Forelimb muscle (tissue), 1 donor: ENCODE measurements around the gene COQ8B. TPM values are rescaled to one million over a fixed set of nuclear protein-coding genes. Genes with fewer than 3 reads are reported as not detected.
"Not testable (repeated sequence)": the region's sequence is repeated elsewhere in the genome, so short reads cannot be mapped to it uniquely, and the experiment has no call there.

Experiments
- DNase-seq: peaks from one replicate; pipeline ENCODE4 v3.0.0-alpha.2; 2013; ENCODE audit warnings: low read depth
- polyA plus RNA-seq: library from polyadenylated mRNA; unstranded; fragments of 120-200 nt; gene quantifications from one replicate; pipeline ENCODE4 v1.2.1, GENCODE V29; 2013; ENCODE audit not compliant: insufficient read length

The COQ8B gene
- polyA plus RNA-seq, 1 donor = 18.7 TPM

DNA sequence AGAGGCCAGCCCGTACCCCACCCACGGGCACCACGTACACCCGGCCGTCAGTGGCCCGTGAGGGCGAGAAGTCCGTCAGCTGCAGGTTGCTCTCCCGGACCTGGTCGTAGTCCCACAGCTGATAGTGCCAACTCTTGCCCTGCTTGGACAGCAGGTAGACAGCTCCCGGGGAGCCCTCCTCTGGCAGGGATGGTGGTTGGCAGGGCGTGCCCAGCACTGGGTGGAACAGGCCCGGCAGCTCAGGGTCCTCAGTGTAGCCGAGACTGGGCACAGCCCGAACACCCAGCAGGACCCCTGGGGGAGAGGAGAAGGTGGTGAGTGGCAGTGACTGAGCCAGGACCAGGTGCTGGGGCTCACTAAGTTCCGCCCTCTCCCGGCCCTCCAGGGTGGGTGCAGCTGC lies 25.8 kb upstream of the COQ8B start:
- DNase-seq = no peak

DNA sequence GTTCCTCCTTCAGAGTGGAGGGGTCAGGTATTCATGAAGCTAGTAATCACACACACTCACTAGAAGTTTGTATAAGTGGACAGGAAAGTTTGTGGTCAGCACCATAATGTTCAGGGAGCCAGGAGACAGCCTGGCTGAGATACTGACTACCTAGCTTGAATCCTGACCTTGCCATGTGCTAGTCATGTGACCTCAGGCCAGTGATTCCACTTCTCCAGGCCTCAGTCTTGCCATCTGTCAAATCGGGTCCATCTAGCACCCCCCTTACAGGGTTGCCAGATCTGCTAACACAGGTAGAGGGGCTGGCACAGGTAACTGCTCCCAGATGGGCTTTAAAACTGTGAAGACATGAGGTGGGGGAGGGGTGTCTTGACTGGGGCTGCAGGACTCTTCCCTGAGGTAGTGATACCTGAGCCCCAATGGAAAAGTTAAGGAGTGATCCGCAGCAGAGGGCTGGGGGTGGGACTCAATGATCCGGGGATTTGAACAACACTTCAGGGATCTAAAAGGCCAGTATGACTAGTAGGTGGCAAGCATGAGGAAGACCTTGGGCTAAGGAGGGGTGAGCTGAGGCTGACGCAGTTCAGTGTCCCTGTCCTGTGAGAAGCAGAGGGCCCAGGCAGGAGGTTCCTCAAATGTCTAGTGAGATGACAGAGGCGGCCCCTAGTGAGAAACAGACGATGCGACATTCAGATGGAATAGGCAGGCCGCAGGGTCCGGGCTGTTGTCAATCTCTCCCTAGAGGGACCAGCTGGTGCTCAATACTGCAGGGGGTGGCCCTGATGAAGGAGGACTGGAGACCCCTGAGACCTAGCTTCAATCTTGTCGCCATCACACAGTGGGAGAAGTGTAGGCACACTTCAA lies 25.1 kb upstream of the COQ8B start:
- DNase-seq = no peak

DNA sequence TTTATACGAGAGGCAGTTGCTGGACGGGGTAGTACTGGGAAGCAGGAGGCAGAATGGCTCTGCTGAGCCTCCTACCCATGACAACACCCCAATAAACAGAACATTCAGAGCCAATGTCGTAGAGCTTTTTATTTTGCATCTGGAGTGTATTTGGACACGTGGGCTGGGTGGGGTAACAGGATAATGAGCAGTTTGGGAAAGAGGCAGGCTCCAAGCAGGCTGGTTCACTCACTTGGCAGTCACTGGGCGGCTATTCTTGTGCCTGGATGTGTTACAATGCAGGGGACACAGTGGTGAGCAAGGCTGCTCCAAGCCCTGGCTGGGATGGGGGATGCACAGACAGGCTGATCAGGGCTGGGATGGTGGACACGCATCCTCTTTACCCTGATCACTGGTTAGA lies 24.1 kb upstream of the COQ8B start:
- no peak for DNase-seq

DNA sequence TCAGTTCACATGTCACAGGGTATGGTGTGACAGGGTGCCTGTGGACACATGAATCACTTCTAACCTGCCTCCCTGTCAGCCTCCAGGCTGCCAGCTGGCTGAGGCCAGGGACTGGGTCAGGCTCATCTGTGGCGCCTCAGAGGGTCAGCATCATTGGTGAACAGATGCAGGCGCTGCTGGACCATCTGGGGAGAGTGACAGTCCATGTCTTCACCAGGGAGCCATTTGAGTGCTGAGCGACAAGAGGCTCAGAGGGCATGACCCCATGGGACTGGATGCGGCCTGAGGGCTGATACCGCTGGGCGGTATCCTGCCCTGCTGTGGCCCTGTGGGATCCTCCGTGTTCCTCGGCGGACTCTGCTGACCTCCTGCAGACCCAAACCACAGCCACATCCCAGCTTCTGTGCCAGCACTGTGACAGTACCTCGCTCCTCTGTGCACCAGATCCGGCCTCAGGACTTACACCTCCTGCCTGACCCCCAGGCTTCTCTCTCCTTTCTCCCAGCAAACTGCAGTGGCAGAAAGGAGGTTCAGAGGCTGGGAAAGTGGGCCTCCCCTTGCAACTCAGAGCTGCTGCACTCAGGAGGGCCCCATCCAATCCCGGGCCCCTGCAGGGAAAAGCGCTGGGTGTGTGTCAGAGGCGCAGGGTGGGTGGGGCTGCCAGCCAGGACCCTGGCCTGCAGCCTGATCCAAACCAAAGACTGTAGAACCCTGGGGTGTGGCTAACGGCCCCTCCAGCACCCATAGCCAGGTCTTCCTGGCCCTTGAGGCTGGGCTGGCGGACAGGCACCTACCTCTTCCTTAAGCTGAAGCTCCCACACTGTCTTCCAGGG lies 23.4 kb upstream of the COQ8B start:
- no peak for DNase-seq

DNA sequence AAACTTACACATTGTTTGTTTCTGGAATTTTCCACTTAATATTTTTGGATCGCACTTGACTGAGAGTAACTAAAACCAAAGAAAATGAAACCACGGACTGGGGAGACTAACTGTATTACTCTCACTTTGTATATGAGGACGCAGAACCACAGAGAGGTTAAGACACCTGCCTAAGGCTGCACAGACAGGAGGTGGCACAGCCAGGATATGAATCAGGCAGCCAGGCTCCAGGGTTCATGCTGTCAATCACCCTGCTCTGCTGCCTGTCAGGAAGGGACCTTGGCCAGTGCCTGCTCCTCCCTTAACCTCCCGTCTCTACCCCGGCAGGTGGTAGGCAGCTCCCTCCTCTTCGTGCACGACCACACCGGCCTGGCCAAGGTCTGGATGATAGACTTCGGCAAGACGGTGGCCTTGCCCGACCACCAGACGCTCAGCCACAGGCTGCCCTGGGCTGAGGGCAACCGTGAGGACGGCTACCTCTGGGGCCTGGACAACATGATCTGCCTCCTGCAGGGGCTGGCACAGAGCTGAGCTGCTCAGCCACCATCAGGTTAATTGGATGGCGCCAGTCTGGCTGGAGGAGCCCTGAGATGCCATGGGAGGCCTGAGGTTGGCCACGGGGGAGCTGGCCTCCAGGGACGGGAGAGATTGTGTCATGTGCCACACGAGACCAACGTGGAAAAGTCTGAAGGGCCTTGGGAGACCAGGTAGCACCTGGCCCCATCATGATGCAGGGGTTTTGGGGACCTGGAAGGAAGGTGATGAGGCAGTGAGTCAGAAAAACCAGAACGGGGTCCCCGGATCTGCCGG lies 22.5 kb upstream of the COQ8B start:
- DNase-seq = no peak

DNA sequence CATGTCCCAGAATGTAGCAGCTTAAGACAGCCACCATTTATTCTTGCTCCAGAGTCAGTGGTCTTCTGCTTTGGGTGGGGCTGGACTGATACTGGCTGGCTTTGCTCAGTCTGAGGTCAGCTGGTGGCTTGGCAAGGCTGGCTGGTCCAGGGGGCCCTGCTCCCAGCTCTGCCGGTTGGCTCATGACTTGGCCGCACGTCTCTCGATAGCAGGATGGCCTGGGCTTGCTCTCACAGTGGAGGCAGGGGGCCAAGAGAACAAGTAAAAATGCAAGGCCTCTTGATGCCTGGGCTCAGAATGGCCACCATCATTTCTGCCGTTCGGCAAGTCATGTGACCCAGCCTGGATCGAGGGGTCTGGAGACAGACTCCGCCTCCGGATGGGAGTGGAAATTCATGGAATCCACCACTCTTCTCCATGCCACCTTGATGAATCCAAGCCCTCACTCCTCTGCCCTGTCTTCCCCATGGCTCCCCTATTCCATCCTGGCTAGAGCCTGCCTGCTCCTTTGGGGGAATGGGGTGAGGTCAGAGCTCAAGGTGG lies 20.5 kb upstream of the COQ8B start:
- DNase-seq = no peak

DNA sequence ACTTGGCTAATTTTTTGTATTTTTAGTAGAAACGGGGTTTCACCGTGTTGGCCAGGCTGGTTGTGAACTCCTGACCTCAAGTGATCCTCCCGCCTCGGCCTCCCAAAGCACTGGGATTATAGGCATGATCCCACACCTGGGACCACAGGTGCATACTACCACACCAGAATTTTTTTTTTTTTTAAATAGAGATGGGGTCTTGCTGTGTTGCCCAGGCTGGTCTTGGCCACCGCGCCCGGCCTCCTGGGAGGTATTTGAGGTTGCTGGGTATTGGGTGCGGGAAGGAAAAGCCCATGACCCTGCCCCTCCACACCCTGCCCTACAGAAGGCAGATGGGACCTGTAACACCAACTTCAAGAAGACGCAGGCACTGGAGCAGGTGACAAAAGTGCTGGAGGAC lies 20.0 kb upstream of the COQ8B start:
- DNase-seq = no peak

DNA sequence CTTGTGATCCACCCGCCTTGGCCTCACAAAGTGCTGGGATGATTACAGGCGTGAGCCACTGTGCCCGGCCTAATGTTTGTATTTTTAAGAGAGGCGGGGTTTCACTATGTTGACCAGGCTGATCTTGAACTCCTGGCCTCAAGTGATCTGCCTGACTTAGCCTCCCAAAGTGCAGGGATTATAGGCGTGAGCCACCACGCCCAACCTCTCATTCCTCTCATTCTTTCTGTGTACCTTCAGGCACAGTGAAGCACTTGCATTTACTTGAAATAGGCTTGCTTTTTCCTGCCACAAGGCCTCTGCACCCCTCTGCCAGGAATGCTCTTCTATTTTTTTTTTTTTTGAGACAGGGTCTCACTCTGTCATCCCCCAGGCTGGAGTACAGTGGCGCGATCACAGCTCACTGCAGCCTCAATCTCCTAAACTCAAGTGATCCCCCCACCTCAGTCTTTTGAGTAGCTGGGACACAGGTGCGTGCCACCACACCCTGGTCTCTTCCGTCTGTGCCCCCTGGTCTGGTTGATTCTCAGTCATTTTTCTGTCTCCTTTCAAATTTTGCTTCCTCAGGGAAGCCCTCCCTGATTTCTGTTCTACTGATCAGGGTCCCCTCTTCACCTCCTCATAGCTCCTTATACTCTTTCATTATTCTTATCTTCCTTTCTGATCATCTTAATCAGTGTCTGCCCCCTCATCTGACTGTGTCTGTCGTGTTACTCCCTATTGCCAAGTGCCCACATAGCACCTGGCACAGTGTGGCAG lies 18.5 kb upstream of the COQ8B start:
- DNase-seq = no peak

DNA sequence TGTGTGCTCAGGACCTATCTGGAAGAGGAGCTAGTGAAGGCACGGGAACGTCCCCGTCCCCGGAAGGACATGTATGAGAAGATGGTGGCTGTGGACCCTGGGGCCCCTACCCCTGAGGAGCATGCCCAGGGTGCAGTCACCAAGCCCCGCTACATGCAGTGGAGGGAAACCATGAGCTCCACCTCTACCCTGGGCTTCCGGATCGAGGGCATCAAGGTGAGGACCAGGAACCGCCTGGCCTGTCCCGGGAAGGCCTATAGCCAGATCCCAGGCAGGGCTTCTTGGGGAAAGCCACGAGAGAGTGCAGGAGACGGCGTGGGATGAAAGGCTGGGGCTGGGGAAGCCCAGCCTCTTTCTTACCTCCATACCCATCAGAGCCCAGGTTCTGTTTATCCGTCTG lies 16.5 kb upstream of the COQ8B start:
- DNase-seq = no peak

DNA sequence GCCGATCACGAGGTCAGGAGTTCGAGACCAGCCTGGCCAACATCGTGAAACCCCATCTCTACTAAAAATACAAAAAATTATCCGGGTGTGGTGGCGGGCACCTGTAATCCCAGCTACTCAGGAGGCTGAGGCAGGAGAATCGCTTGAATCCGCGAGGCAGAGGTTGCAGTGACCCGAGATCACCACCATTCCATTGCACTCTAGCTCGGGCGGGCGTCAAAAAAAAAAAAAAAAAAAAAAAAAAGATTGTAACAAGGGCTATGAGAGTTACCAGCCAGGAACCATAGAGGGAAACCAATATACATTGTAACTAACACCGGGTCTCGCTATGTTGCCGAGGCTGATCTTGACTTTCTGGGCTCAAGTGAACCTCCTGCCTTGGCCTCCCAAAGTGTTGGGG lies 15.6 kb upstream of the COQ8B start:
- DNase-seq = not testable (repeated sequence)

DNA sequence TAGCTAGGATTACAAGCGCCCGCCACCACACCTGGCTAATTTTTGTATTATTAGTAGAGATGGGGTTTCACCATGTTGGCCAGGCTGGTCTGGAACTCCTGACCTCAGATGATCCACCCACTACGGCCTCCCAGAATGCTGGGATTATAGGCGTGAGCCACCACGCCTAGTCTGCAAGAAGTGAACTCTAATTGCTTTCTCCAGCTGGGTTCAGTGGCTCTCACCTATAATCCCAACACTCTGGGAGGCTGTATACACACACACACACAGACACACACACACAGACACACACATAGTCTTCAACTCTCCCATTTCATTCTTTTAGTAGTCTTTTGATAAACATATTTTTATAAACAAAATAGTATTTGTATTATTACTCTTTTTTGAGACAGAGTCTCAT lies 13.4 kb upstream of the COQ8B start:
- not testable (repeated sequence) for DNase-seq

DNA sequence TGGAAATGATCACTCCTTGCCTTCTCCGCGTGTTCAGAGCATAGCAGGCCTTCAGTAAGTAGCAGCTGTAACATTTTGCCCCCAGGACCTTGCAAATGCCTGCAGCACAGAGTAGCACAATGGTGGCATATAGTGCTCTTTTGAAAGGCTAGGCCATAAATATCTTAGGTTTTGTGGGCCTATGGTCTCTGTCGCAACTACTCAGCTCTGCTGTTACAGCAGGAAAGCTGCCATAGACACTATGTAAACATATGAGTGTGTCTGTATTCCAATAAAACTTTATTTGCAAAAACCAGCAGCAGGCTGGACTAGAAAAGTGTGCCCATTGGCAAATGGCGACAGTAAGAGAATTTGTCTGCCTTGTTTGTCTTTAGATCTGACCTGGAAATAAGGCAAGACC lies 9.6 kb upstream of the COQ8B start:
- no peak for DNase-seq

DNA sequence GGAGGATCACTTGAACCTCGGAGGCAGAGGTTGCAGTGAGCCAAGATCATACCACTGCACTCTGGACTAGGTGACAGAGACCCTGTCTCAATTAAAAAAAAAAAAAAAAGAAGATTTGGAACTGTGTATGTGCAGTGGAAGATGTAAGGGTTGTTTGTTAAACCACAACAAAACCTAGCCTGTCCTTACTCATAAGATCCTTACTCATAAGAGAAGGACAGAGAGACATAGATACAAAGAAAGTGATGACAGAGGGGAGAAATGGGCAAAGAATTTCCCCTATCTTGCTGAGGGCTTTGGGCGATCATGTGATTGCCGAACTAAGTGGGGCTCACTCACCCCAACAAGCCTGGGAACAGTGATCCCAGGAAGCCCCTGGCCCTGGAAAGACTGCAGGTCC lies 8.2 kb upstream of the COQ8B start:
- DNase-seq = no peak

DNA sequence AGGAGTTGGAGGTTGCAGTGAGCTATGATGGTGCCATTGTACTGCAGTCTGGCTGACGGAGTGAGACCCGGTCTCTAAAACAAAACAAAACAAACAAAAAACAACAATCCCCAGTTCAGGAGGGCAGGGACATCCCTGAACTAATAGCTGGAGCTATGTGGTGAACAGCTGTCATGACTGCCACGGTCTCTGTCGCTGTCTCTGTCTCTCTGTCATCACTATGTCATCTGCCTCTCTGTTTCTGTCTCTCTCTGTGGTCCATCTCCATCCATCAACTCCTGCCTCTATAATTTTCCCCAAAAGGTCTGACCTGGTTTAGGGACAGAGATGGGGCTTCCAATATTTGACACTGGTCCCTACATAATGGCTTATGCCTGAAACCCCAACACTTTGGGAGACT lies 7.6 kb upstream of the COQ8B start:
- DNase-seq = no peak

DNA sequence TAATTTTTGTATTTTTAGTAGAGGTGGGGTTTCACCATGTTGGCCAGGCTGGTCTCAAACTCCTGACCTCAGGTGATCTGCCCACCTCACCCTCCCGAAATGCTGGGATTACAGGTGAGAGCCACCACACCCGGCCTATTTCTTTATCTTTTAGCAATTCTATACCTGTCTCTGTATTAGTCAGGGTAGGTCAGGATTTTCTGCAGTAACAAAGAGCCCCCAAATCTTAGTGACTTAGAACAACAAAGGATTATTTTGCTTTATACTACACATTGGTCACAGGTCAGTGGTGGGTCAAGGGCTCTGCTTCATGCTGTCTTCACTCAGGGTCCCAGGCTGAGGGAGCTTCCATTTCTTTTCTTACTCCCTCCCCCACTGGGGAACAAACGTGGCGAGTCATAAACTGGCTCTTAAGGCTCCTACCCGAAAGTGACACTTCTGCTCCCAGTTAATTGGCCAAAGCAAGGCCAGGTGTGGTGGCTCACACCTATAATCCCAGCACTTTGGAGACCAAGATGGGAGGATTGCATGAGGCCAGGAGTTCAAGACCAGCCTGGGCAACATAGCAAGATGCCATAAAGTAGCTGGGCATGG lies 7.1 kb upstream of the COQ8B start:
- no peak for DNase-seq

DNA sequence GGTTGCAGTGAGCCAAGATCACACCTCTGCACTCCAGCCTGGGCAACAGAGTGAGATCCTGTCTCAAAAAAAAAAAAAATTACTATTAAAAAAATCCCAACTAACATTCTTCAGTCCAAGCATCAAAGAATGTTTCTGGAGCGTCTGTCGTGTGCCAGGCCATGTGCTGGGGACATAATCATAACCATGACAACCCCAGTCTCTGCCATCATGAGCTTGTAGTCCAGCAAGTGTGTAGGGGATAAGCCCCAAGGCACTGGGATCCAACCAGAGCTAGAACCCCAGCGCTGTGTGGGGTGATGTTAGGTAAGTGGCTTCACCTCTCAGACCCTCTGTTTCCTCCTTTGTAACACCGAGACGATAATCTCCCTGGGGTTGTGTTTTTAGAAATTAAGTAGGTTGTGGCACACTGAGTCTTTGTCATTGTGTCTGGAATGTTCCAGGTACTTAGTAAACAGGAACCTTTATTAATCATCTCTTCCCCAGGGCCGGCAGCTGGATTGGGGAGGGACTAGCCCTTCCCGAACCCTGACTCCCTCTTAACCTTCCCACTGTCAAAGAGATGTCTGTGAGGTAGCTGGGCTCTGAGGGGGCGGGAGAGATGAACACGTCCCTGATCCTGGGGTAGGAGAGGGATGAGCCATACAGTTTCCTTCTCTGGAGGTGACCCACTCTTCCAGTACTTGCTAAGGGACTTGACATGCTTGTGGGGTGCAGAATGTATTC lies 5.4 kb upstream of the COQ8B start:
- no peak for DNase-seq

DNA sequence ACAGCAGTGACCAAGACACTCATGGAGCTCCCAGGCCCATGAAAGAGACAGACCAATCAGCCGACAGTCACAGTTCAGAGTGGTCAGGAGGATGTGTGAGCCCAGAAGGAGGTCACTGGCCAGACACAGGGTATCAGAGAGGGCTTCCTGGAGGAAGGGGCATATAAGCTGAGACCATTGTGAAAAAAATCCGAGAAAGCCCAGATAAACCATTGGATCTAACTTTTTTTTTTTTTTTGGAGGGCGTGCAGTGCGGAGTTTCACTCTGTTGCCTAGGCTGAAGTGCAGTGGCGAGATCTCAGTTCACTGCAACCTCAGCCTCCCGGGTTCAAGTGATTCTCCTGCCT lies 4.4 kb upstream of the COQ8B start:
- no peak for DNase-seq

DNA sequence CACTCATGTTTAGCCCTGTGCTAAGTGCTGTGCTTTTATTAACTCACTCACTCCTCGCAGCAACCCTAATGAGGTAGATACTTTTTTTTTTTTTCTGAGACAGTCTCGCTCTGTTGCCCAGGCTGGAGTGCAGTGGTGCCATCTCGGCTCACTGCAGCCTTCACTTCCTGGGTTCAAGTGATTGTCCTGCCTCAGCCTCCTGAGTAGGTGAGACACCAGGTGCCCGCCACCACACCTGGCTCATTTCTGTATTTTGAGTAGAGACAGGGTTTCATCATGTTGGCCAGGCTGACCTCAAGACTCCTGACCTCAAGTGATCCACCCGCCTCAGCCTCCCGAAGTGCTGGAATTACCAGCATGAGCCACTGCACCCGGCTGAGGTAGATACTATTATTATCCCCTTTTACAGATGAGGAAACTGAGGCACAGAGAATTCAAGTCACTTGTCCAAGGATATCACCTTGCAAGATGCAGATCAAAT lies 2.8 kb upstream of the COQ8B start:
- no peak for DNase-seq

DNA sequence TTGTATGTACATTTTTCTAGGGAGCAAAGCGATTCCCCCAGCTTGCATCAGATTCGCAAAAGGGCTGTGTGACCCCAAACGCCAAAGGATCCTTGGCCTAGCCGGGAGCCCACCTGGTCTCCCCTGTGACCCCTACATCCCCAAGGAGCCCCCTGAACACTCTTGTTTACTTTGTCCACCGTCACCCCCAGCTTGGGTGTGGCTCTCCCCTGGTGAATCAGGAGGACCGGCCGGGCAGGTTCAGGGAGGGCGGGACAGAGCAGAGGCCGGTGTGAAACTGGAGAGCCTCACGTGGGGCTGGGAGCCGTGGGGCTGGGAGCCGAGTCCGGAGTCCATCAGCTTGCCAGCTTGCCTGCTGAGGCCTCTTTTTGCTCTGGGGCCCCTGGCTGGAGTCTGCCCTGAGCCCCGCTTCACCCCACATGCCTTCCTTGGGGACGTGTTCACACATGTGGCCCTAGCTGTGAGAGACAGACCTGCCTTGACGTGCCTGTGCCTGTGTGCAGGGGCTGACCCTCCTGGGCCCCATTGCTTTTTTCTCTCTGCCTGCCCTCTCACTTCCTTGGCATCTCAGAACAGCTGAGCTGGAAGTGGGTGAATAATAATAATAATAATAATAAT lies 2.2 kb upstream of the COQ8B start:
- no peak for DNase-seq
